ELF-1 (cell line): ENCODE measurements around the gene WDR35.
"Not testable (repeated sequence)": the region's sequence is repeated elsewhere in the genome, so short reads cannot be mapped to it uniquely, and the experiment has no call there.

ENCODE experiments used
- DNase-seq: peaks from one replicate; pipeline ENCODE4 v3.0.0-alpha.2; 2016; ENCODE audit warnings: low read depth, low spot score

WDR35 gene

GRCh38 chr2:19894134-19894792 is 95.6 kb downstream of the WDR35 start:
- no peak for DNase-seq

- no peak for DNase-seq
Observed at GRCh38 chr2:19893520-19894133, 96.3 kb downstream of the WDR35 start.

DNA sequence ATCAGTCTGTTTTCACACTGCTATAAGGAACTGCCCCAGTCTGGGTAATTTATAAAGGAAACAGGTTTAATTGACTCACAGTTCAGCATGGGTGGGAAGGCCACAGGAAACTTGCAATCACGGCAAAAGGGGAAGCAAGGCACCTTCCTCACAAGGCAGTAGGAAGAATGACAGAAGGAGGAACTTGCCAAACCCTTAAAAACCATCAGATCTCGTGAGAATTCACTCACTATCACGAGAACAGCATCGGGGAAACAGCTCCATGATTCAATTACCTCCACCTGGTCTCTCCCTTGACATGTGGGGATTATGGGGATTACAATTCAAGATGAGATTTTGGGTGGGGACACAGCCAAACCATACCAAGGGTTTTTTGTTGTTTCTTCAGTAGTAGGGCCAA is 97.9 kb downstream of the WDR35 start:
- DNase-seq, result not testable (repeated sequence)

DNA sequence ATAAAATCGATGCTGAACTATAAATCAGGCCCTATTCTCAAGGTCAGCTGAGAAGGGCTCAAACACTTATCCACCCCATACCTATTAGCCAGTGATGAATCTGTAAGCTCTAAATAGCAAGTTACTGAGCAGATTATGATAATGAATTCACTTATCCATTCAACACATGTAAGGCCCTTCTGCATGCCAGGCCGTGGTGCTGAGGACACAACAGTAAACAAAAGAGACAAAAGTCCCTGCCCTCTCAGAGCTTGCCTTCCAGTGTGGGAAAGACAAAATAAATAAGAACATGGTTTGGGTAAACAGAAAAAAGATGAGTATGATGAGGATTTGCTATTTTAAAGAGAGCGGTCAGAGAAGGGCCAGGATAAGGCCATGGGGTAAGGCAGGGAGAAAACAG is 99.8 kb downstream of the WDR35 start:
- DNase-seq, result no peak

- no peak for DNase-seq
Observed at GRCh38 chr2:19888831-19889230, 101.1 kb downstream of the WDR35 start.

DNA sequence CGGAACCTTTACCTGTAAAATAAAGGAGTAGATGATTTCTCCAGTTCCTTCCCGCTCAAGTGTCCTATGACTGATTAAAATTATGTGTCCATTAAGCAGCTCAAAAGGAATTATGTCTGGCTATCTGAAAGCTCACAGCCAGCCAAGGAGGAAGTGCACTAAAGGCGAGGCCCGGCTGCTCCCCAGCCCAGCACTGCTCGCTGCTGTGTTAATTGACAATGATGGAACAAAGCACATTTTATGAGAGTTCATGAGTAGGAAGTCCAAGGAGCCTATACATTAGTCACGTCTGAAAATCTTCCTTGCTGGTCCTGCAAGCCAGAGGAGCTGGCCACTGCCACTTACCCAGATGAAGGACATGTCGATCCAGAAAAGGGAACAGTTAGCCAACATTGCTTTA is 102.4 kb downstream of the WDR35 start:
- no peak for DNase-seq

GRCh38 chr2:19886261-19886660 is 103.6 kb downstream of the WDR35 start:
- DNase-seq, result no peak

DNA sequence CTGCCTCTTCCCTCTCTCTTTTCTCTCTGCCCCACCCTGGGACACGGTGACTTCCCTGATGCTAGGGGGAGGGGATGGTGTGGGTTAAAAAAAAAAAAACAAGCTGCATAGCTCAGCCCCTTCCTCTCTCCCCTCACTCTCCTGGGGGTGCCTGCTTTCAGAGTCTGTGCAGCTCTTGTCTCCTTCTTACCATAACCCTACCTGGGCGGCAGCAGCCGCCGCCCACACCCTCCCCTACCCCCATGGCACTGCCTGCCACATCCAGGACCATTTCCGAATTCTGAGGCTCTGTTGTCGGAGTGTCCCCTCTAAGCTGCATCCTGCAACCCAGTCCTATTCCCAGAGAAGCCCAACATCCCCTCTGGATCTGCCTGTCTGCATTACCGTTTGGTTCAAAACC is 104.1 kb downstream of the WDR35 start:
- no peak for DNase-seq

GRCh38 chr2:19883971-19884720 is 105.8 kb downstream of the WDR35 start:
- no peak for DNase-seq

GRCh38 chr2:19883486-19883885 is 106.4 kb downstream of the WDR35 start:
- DNase-seq, result no peak

GRCh38 chr2:19882286-19882685 is 107.6 kb downstream of the WDR35 start:
- no peak for DNase-seq

- no peak for DNase-seq
Observed at GRCh38 chr2:19881908-19882265, 108.0 kb downstream of the WDR35 start.

DNA sequence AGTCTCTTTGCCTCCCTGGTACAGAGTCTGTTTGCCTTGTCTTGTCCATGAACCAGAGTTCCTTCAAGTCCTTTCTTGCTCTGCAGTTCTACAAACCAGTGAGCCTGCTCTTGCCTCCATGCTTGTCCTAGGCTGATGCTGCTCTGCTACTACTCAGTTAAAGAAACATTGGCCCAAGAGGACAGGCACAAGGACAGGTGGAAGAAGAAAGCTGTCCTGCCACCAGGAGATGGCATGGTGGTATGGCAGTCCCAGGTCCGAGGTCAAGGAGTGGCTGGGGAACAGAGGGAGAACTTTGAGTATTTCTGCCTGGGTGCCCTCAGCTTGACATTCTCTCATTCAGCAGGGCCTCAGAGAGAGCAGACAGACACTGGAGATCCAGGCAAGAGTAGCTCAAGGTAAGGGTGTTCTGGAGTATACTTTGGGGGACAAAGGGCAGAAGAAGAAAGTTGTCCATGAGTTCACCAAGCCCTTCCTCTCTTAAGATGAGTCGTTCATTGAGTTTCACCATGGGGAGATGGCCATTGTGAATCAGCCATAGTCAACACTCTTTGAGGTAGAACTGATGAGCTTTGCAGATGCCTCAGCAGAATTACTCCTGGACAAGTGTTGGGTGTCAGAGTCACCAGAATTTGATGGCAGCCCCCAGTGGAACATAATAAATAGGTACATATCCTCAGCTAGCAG is 108.5 kb downstream of the WDR35 start:
- DNase-seq, result no peak

GRCh38 chr2:19880191-19880590 is 109.7 kb downstream of the WDR35 start:
- DNase-seq, result not testable (repeated sequence)

DNA sequence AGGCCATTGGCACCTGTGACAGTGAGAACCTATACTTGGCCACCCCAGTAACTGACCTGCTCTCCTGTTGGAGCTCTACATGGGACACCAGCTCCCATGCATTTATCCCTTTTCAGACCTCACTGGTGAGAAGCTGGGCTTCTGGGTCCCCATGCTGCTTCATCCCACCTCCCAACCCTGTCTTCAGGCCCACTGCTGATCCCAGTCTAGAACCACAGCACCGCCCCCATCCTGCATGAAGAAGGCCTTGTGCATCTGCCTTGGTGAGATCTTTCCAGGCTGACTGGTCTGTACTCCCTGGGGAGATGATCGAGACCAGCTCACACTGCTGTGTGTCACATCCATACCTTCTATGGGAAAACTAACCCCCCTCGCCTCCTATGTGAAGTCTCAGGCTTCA is 110.8 kb downstream of the WDR35 start:
- no peak for DNase-seq

DNA sequence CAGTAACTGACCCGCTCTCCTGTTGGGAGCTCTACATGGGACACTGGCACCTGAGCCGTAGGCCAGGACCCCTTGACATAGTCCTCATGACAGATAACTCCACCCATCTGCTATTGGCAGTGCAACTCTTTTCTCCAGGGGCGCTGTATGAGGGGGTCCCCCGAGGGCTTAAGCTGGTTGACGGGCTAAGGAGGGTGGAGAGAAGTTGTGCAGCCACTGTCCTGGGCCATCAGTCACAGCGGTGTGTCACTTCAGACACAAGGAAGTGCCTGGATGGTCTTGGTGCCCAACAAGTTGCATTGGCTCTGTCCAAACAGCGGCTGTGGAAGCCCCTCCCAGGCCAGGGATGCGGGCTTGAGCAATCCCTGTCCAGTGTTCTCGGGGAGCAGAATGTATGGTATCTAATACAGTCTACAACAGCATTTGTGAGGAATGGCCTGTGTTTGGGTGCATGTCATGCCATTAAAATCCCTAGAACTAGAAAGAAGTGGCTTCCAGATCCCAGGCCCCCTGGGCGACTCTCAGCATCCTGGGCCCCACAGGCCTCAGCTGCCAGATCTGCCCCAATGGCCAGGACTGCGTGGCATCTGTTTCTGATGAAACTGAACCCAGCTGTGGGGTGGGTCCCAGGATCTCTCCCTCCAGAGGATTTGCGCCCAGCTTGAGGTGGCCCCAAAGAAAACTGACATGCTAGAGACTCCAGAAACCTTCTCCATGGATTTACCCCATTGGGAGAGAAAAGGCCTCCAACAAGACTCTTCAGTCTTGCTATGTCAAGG is 111.4 kb downstream of the WDR35 start:
- no peak for DNase-seq

- no peak for DNase-seq
Observed at GRCh38 chr2:19876751-19877150, 113.2 kb downstream of the WDR35 start.

GRCh38 chr2:19875280-19875679 is 114.6 kb downstream of the WDR35 start:
- no peak for DNase-seq

- DNase-seq, result no peak
Observed at GRCh38 chr2:19874726-19875125, 115.2 kb downstream of the WDR35 start.

DNA sequence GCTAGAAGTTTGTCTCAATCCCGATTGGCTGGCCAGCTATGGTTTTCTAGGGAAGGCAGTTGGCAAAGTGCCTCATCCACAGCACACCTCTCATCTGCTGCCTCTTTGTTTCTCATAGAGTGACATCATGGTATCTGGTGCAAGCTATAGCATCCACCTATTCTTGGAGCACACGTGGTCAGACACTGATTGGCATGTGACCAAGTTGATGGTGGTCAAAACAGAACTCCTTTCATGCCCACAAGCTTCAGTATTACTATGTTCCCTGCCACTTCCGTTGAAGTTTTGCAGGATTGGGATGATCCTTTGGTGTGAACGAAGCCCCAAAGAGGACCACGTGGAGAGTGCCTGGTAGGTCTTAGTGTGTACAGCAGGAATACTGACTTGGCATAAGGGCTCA is 116.9 kb downstream of the WDR35 start:
- DNase-seq, result no peak

DNA sequence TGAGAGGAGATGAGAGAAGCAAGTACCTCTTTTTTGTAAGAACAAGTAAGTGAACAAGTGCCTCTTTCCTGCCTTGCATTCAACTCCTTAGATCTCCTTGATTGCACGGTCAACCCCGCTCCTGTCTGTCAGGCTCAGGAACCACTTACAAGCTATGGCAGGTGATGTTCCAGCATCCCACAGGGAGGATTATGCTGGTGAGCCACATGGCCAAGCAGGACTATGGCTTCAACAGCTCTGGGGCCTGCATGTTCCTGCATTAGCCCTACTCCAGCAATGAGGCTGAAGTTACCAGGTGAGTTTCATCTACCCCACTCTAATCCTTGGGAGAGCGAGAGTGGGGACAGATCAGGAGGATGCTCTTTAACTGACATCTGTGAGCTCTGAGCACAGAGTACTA is 117.6 kb downstream of the WDR35 start:
- DNase-seq, result no peak

GRCh38 chr2:19871836-19872235 is 118.1 kb downstream of the WDR35 start:
- DNase-seq, result no peak
